ENCODE measurements around the gene TWIST1. TPM values are rescaled to one million over a fixed set of nuclear protein-coding genes. Genes with fewer than 3 reads are reported as not detected.

The TWIST1 gene
- total RNA-seq, 1 donor from 2014 or later, result 11.5 TPM

- TF ChIP-seq POLR2A (IDR thresholded peaks at IDR 0.05) (no peak), CTCF (IDR thresholded peaks at IDR 0.05) (no peak), POLR2AphosphoS5 (IDR thresholded peaks at IDR 0.05; ENCODE audit: insufficient read depth in 1 of 2, low read depth in 1 of 2) (no peak)
- no peak overlapping the region for H3K4me3 ChIP-seq
Observed at GRCh38 chr7:19113855-19114550, 3.4 kb downstream of the TWIST1 start.

GRCh38 chr7:19113002-19113350 lies 4.5 kb downstream of the TWIST1 start:
- DNase-seq (ENCODE audit: extremely low spot score in 2 of 2), result no peak
- TF ChIP-seq CTCF (IDR thresholded peaks at IDR 0.05) (no peak), POLR2A (IDR thresholded peaks at IDR 0.05) (no peak), POLR2AphosphoS5 (IDR thresholded peaks at IDR 0.05; ENCODE audit: insufficient read depth in 1 of 2, low read depth in 1 of 2) (no peak)
- Histone ChIP-seq H3K27ac (no peak overlapping the region), H3K4me3 (no peak overlapping the region), H3K27me3 (peaks cover 3% of the 10 kb centered on the region), H3K9me3 (no peaks in the 10 kb centered on the region), H3K4me1 (peaks cover 23% of the 10 kb centered on the region), H3K36me3 (no peaks in the 10 kb centered on the region)
- intact Hi-C loops (cut with DNase I), result no loop called here

More at GRCh38 chr7:19113855-19114550, 3.4 kb downstream of the TWIST1 start:
- DNase-seq (ENCODE audit: extremely low spot score in 2 of 2), result no peak
- intact Hi-C loops (cut with DNase I), result no loop called here
- peaks cover 8% of the 10 kb centered on the region for H3K27me3 ChIP-seq
- peaks cover 25% of the 10 kb centered on the region for H3K4me1 ChIP-seq
- H3K9me3 ChIP-seq, result no peaks in the 10 kb centered on the region
- H3K36me3 ChIP-seq, result no peaks in the 10 kb centered on the region
- H3K27ac ChIP-seq, result no peak overlapping the region

DNA sequence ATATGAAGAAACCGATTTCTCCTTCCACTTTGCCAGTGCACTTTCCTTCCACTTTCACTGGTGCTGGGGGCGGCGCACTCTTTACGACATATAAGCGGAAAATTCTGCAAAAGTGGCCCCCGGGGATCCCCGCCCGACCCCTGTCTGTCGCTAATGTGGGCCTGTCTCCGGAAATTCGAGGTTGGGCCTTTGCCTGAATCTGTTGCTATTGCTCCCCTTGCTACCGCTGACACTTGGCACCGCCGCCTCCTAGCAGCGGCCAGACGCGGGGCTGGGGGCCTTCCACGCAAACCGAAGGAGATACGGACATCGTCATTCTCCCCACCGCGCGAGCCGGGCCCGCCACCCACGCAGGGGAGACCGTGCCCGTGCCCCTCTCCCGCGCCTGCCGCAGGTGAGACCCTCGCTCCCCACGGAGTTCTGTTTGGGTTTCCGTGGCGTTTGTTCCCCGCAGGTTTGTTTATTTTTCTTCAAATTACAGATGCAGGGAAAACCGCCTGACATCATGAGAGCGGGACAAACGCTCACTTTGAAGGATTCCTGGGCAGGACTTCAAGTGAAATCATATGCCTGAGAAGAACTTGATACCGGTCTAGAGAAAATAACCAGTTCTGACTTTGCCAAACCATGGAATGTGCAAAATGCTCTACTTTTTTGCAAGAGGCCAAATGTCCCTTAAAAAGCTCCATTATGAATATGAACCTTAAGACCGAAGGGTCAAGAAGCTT lies 5.0 kb downstream of the TWIST1 start:
- H3K9me3 ChIP-seq, result no peaks in the 10 kb centered on the region
- H3K36me3 ChIP-seq, result no peaks in the 10 kb centered on the region
- H3K27ac ChIP-seq, result no peak overlapping the region
- H3K4me3 ChIP-seq, result peak overlapping the region; percentile 1 to 16
- TF ChIP-seq POLR2AphosphoS5 (IDR thresholded peaks at IDR 0.05; ENCODE audit: insufficient read depth in 1 of 2, low read depth in 1 of 2) (no peak), CTCF (IDR thresholded peaks at IDR 0.05) (no peak), POLR2A (IDR thresholded peaks at IDR 0.05) (no peak)
- H3K27me3 ChIP-seq, result no peaks in the 10 kb centered on the region
- no peak for DNase-seq (ENCODE audit: extremely low spot score in 2 of 2)
- peaks cover 22% of the 10 kb centered on the region for H3K4me1 ChIP-seq
- intact Hi-C loops (cut with DNase I), result no loop called here

GRCh38 chr7:19111474-19112273 lies 5.8 kb downstream of the TWIST1 start:
- no peaks in the 10 kb centered on the region for H3K36me3 ChIP-seq
- no peaks in the 10 kb centered on the region for H3K9me3 ChIP-seq
- TF ChIP-seq POLR2A (IDR thresholded peaks at IDR 0.05), result no peak
- TF ChIP-seq POLR2AphosphoS5 (IDR thresholded peaks at IDR 0.05; ENCODE audit: insufficient read depth in 1 of 2, low read depth in 1 of 2), result no peak
- TF ChIP-seq CTCF (IDR thresholded peaks at IDR 0.05), result no peak
- H3K4me3 ChIP-seq, result no peak overlapping the region
- peaks cover 27% of the 10 kb centered on the region for H3K4me1 ChIP-seq
- DNase-seq (ENCODE audit: extremely low spot score in 2 of 2), result no peak
- no peaks in the 10 kb centered on the region for H3K27me3 ChIP-seq
- intact Hi-C loops (cut with DNase I), result no loop called here
- H3K27ac ChIP-seq, result no peak overlapping the region
